CD14-positive monocyte (primary cell): ENCODE measurements around the gene BAHCC1. TPM values are rescaled to one million over a fixed set of nuclear protein-coding genes. Genes with fewer than 3 reads are reported as not detected.

ENCODE experiments used
- DNase-seq, 3 donors: peaks; one replicate each; pipeline ENCODE4 v3.0.0-alpha.2; 2011 to 2022
- H2AFZ ChIP-seq: 2 replicates; pipeline ENCODE4 v1.6.0; 2012; ENCODE audit warnings: mild to moderate bottlenecking, low read depth, low read length, inconsistent platforms; ENCODE audit not compliant: insufficient read depth, poor library complexity, severe bottlenecking
- H3K27ac ChIP-seq, 2 donors: 1 replicate in 1 of 2; 2 replicates in 1 of 2; pipeline ENCODE4 v1.5.1; 2012 to 2013; ENCODE audit warnings: low read length in 2 of 2, control low read depth in 1 of 2, inconsistent platforms in 1 of 2, low read depth in 1 of 2, mild to moderate bottlenecking in 1 of 2
- H3K27me3 ChIP-seq, 2 donors: one replicate each; pipeline versions ENCODE4 v1.6.0 to v1.6.1; 2011 to 2013; ENCODE audit warnings: low read length in 2 of 2; ENCODE audit not compliant: control insufficient read depth in 2 of 2, insufficient read depth in 2 of 2
- H3K36me3 ChIP-seq, 2 donors: replicated peaks in 1 of 2; 1 replicate in 1 of 2; 2 replicates in 1 of 2; pipeline versions ENCODE4 v1.5.1 to v1.6.1; 2012 to 2013; ENCODE audit warnings: low read length in 2 of 2, control low read depth in 1 of 2, inconsistent platforms in 1 of 2, mild to moderate bottlenecking in 1 of 2; ENCODE audit not compliant: insufficient read depth in 2 of 2, control insufficient read depth in 1 of 2
- H3K4me1 ChIP-seq, 2 donors: 1 replicate in 1 of 2; 2 replicates in 1 of 2; pipeline versions ENCODE4 v1.5.1 to v1.6.1; 2012 to 2013; ENCODE audit warnings: low read length in 2 of 2, control low read depth in 1 of 2, inconsistent platforms in 1 of 2, mild to moderate bottlenecking in 1 of 2, moderate library complexity in 1 of 2; ENCODE audit not compliant: insufficient read depth in 2 of 2, control insufficient read depth in 1 of 2
- H3K4me2 ChIP-seq: replicated peaks from 2 replicates; pipeline ENCODE3; 2012; ENCODE audit warnings: low read length, moderate library complexity, mild to moderate bottlenecking; ENCODE audit not compliant: poor library complexity, severe bottlenecking; ENCODE audit errors: extremely low read depth
- H3K4me3 ChIP-seq, 3 experiments: fragments of 200-600 bp in 1 of 3; sonication (generic) in 1 of 3; replicated peaks in 1 of 3; 1 replicate in 2 of 3; 2 replicates in 1 of 3; pipeline ENCODE4 v1.5.1; 2011 to 2013; ENCODE audit warnings: low read length in 3 of 3, mild to moderate bottlenecking in 3 of 3, control low read depth in 2 of 3, low read depth in 2 of 3, inconsistent platforms in 1 of 3, moderate library complexity in 1 of 3
- H3K79me2 ChIP-seq: 2 replicates; pipeline ENCODE4 v1.6.0; 2012; ENCODE audit warnings: mild to moderate bottlenecking, control low read depth, inconsistent platforms, low read length, moderate library complexity; ENCODE audit not compliant: insufficient read depth
- H3K9ac ChIP-seq: 2 replicates; pipeline ENCODE4 v1.6.0; 2017; ENCODE audit warnings: low read length, mild to moderate bottlenecking; ENCODE audit not compliant: insufficient read depth, poor library complexity, severe bottlenecking
- H3K9me3 ChIP-seq, 2 donors: replicated peaks in 1 of 2; 1 replicate in 1 of 2; 2 replicates in 1 of 2; pipeline versions ENCODE4 v1.5.1 to v1.6.1; 2012 to 2013; ENCODE audit warnings: low read length in 2 of 2, control low read depth in 1 of 2; ENCODE audit not compliant: control insufficient read depth in 1 of 2, insufficient read depth in 1 of 2
- H4K20me1 ChIP-seq: 2 replicates; pipeline ENCODE4 v1.6.0; 2012; ENCODE audit warnings: mild to moderate bottlenecking, low read length, control low read depth, moderate library complexity; ENCODE audit not compliant: insufficient read depth
- H3K27ac Mint-ChIP-seq, 7 donors: one replicate each; pipeline ENCODE4 v1.8.0; 2020; ENCODE audit warnings: mild to moderate bottlenecking in 7 of 7, mixed read lengths in 7 of 7, moderate library complexity in 6 of 7, inconsistent platforms in 2 of 7
- H3K27me3 Mint-ChIP-seq, 3 donors: one replicate each; pipeline ENCODE4 v1.8.0; 2021 to 2022; ENCODE audit warnings: low read depth in 3 of 3, mild to moderate bottlenecking in 3 of 3, mixed read lengths in 3 of 3, moderate library complexity in 3 of 3, inconsistent platforms in 1 of 3
- H3K36me3 Mint-ChIP-seq, 2 donors: one replicate each; pipeline ENCODE4 v1.8.0; 2020; ENCODE audit warnings: mixed read lengths in 2 of 2, inconsistent platforms in 1 of 2, mild to moderate bottlenecking in 1 of 2
- H3K4me1 Mint-ChIP-seq: one replicate; pipeline ENCODE4 v1.8.0; 2020; ENCODE audit warnings: mild to moderate bottlenecking, mixed read lengths
- H3K4me3 Mint-ChIP-seq, 2 donors: one replicate each; pipeline ENCODE4 v1.8.0; 2020; ENCODE audit warnings: mild to moderate bottlenecking in 2 of 2, mixed read lengths in 2 of 2, moderate library complexity in 1 of 2
- H3K9me3 Mint-ChIP-seq, 7 donors: one replicate each; pipeline ENCODE4 v1.8.0; 2020 to 2022; ENCODE audit warnings: mixed read lengths in 7 of 7, mild to moderate bottlenecking in 6 of 7, moderate library complexity in 6 of 7, inconsistent platforms in 2 of 7
- CTCF ChIP-seq: fragments of 200-600 bp; IDR thresholded peaks from one replicate; pipeline ENCODE4 v1.8.0; 2022; ENCODE audit warnings: antibody characterized with exemption, mild to moderate bottlenecking
- WGBS: methylation state at CpG from one replicate; pipeline ENCODE4 v1.1.5; 2013; ENCODE audit warnings: missing lambda C conversion rate; ENCODE audit not compliant: insufficient coverage; 5-methylcytosine and 5-hydroxymethylcytosine counted together
- intact Hi-C, 2 donors: fragments of 100-400 bp; cut with micrococcal nuclease; formaldehyde crosslinking; loops; one replicate each; pipeline versions ENCODE4 v1.15.0 to v1.15.1; 2023
- polyA plus RNA-seq, 3 donors: library from polyadenylated mRNA; depleted of rRNA in 1 of 3; unstranded in 2 of 3; stranded (reverse) in 1 of 3; fragments of 300-500 nt in 2 of 3; fragments of >200 nt in 1 of 3; fragmentation: Illumina TruSeq in 2 of 3; gene quantifications; 1 replicate in 2 of 3; 2 replicates in 1 of 3; pipeline ENCODE4 v1.2.3, GENCODE V29; 2012 to 2021

The BAHCC1 gene
- polyA plus RNA-seq, 3 donors, result 0.11 to 8.8 (median 0.27) TPM

- H3K4me1 ChIP-seq, result no peaks in the 10 kb centered on the region
Measured at GRCh38 chr17:81435652-81436293, 40.5 kb downstream of the BAHCC1 start.

GRCh38 chr17:81436294-81436849 lies 41.1 kb downstream of the BAHCC1 start:
- no peaks in the 10 kb centered on the region for H3K27me3 Mint-ChIP-seq

More at GRCh38 chr17:81435652-81436293, 40.5 kb downstream of the BAHCC1 start:
- Mint-ChIP-seq H3K27ac (no peak overlapping the region), H3K36me3 (no peaks in the 10 kb centered on the region), H3K9me3 (no peaks in the 10 kb centered on the region), H3K27me3 (peaks cover 0 to under 1% (median 0%) of the 10 kb centered on the region in 3 donors), H3K4me3 (no peak overlapping the region), H3K4me1 (peaks cover 2% of the 10 kb centered on the region)
- WGBS, result 62% methylated on average over 8 of the region's 10 CpGs
- H2AFZ ChIP-seq, result no peak overlapping the region
- H4K20me1 ChIP-seq, result no peaks in the 10 kb centered on the region
- no peaks in the 10 kb centered on the region for H3K79me2 ChIP-seq
- no peak overlapping the region for H3K9ac ChIP-seq
- no peak for DNase-seq
- H3K4me2 ChIP-seq, result no peak overlapping the region
- intact Hi-C loops, result no loop called here
- H3K4me3 ChIP-seq, result no peak overlapping the region
- H3K9me3 ChIP-seq, result no peaks in the 10 kb centered on the region
- no peaks in the 10 kb centered on the region for H3K27me3 ChIP-seq
- H3K36me3 ChIP-seq, result no peaks in the 10 kb centered on the region
- TF ChIP-seq CTCF, result no peak
- H3K27ac ChIP-seq, result no peak overlapping the region

More at GRCh38 chr17:81436294-81436849, 41.1 kb downstream of the BAHCC1 start:
- DNase-seq, result no peak
- H3K36me3 Mint-ChIP-seq, result no peaks in the 10 kb centered on the region
- H3K9me3 Mint-ChIP-seq, result no peaks in the 10 kb centered on the region
- Histone ChIP-seq H3K79me2 (no peaks in the 10 kb centered on the region), H3K4me1 (no peaks in the 10 kb centered on the region), H3K9me3 (no peaks in the 10 kb centered on the region), H3K9ac (no peak overlapping the region), H2AFZ (no peak overlapping the region), H3K36me3 (no peaks in the 10 kb centered on the region), H4K20me1 (no peaks in the 10 kb centered on the region), H3K27me3 (no peaks in the 10 kb centered on the region), H3K4me2 (no peak overlapping the region), H3K4me3 (no peak overlapping the region), H3K27ac (no peak overlapping the region)
- no peak overlapping the region for H3K4me3 Mint-ChIP-seq
- peaks cover 2% of the 10 kb centered on the region for H3K4me1 Mint-ChIP-seq
- 91% methylated on average over 13 of the region's 19 CpGs for WGBS
- TF ChIP-seq CTCF, result no peak
- intact Hi-C loops, result no loop called here
- no peak overlapping the region for H3K27ac Mint-ChIP-seq
